HCT116 (cell line): ENCODE data around the gene CEP55. TPM values are rescaled to one million over a fixed set of nuclear protein-coding genes. Genes with fewer than 3 reads are reported as not detected.

ENCODE experiments used
- ATAC-seq: fragments of 200-7000 bp; cut with Tn5 transposase; 2 replicates; pipeline ENCODE4 v1.9.1; 2020; ENCODE audit warnings: mild to moderate bottlenecking, moderate library complexity
- BruUV-seq: library from RNA; stranded (reverse); fragments of 400-500 nt; replicated peaks from 2 replicates; lab custom pipeline; 2021; lab: Mats Ljungman, UMichigan
- CTCF ChIA-PET: fragments of 300-600 bp; sonication (Branson Sonifier 250); formaldehyde crosslinking; loops from one replicate; lab custom pipeline; 2021; ENCODE audit warnings: antibody characterized with exemption; lab: Charles Lee
- POLR2A ChIA-PET: fragments of 300-600, 350-600 bp; sonication (Branson Sonifier 250); formaldehyde crosslinking; loops from one replicate; lab custom pipeline; 2021; ENCODE audit warnings: antibody characterized with exemption; lab: Charles Lee
- RAD21 ChIA-PET, 2 experiments: fragments of 300-600 bp; sonication (Branson Sonifier 250); formaldehyde crosslinking; loops; one replicate each; lab custom pipeline; 2023; ENCODE audit warnings: low total read pairs in 2 of 2; ENCODE audit not compliant: uncharacterized antibody in 2 of 2, unreplicated experiment in 2 of 2, low non-redundant PET in 1 of 2; lab: Charles Lee
- DNase-seq: peaks from one replicate; pipeline ENCODE4 v3.0.0-alpha.2; 2010; ENCODE audit warnings: low read depth, low spot score
- H2AFZ ChIP-seq: fragments of 200-600 bp; shearing (Covaris generic), sonication (generic); 2 replicates; pipeline ENCODE4 v1.6.1; 2017; ENCODE audit warnings: low read depth, mixed run types, mixed read lengths, antibody characterized with exemption, low read length; ENCODE audit not compliant: poor library complexity, severe bottlenecking
- H3K27ac ChIP-seq: 2 replicates; pipeline ENCODE4 v1.5.1; 2012; ENCODE audit warnings: low read depth, low read length
- H3K27me3 ChIP-seq: fragments of 200-600 bp; sonication (generic); 2 replicates; pipeline ENCODE4 v1.6.1; 2016; ENCODE audit warnings: mixed run types, low read length, mixed read lengths; ENCODE audit not compliant: insufficient read depth
- H3K36me3 ChIP-seq, 2 experiments: fragments of 200-500 bp in 1 of 2; fragments of 200-600 bp in 1 of 2; sonication (Bioruptor generic) in 1 of 2; sonication (generic) in 1 of 2; 2 replicates each; pipeline versions ENCODE4 v1.5.1 to v1.6.1; 2014 to 2016; ENCODE audit warnings: low read length in 2 of 2, inconsistent platforms in 1 of 2, mixed read lengths in 1 of 2, mixed run types in 1 of 2; ENCODE audit not compliant: insufficient read depth in 2 of 2, control insufficient read depth in 1 of 2
- H3K4me1 ChIP-seq, 2 experiments: fragments of 200-600 bp in 1 of 2; sonication (generic) in 1 of 2; 2 replicates each; pipeline versions ENCODE4 v1.5.1 to v1.6.1; 2012 to 2017; ENCODE audit warnings: low read length in 2 of 2, inconsistent platforms in 1 of 2, mild to moderate bottlenecking in 1 of 2, mixed read lengths in 1 of 2, mixed run types in 1 of 2, moderate library complexity in 1 of 2; ENCODE audit not compliant: insufficient read depth in 2 of 2, control insufficient read depth in 1 of 2
- H3K4me2 ChIP-seq: fragments of 200-600 bp; sonication (generic); 2 replicates; pipeline ENCODE4 v1.6.1; 2017; ENCODE audit warnings: mixed run types, low read length, mixed read lengths
- H3K4me3 ChIP-seq, 2 experiments: fragments of 200-600 bp in 1 of 2; sonication (generic) in 1 of 2; replicated peaks in 1 of 2; 2 replicates each; pipeline ENCODE4 v1.5.1; 2011 to 2016; ENCODE audit warnings: low read length in 2 of 2, control low read depth in 1 of 2, low read depth in 1 of 2, mild to moderate bottlenecking in 1 of 2, mixed read lengths in 1 of 2, mixed run types in 1 of 2
- H3K79me2 ChIP-seq: fragments of 200-600 bp; sonication (generic); 2 replicates; pipeline ENCODE4 v1.6.1; 2017; ENCODE audit warnings: mild to moderate bottlenecking, mixed run types, low read length, moderate library complexity, mixed read lengths; ENCODE audit not compliant: insufficient read depth
- H3K9ac ChIP-seq: fragments of 200-600 bp; sonication (generic); 2 replicates; pipeline ENCODE4 v1.6.1; 2016; ENCODE audit warnings: low read length, mixed read lengths
- H3K9me2 ChIP-seq: fragments of 200-600 bp; sonication (generic), shearing (Covaris generic); 2 replicates; pipeline ENCODE4 v1.6.1; 2017; ENCODE audit warnings: mixed run types, mild to moderate bottlenecking, moderate library complexity; ENCODE audit not compliant: insufficient read depth
- H3K9me3 ChIP-seq, 2 experiments: fragments of 200-500 bp in 1 of 2; fragments of 200-600 bp in 1 of 2; sonication (Bioruptor generic) in 1 of 2; sonication (generic) in 1 of 2; 2 replicates each; pipeline ENCODE4 v1.6.1; 2014 to 2017; ENCODE audit warnings: low read length in 2 of 2, mixed read lengths in 2 of 2, inconsistent platforms in 1 of 2, low read depth in 1 of 2, mild to moderate bottlenecking in 1 of 2, mixed run types in 1 of 2, moderate library complexity in 1 of 2; ENCODE audit not compliant: control insufficient read depth in 1 of 2, insufficient read depth in 1 of 2
- H4K20me1 ChIP-seq: fragments of 200-600 bp; sonication (generic), shearing (Covaris generic); 2 replicates; pipeline ENCODE4 v1.6.1; 2017; ENCODE audit warnings: mixed run types, mild to moderate bottlenecking, moderate library complexity; ENCODE audit not compliant: insufficient read depth
- CBX3 ChIP-seq: IDR thresholded peaks from 2 replicates; pipeline ENCODE4 v1.6.1; 2012; ENCODE audit warnings: low read depth
- CTCF ChIP-seq, 3 experiments: fragments of 200-600 bp in 1 of 3; sonication (generic) in 1 of 3; IDR thresholded peaks in 2 of 3; conservative IDR thresholded peaks in 1 of 3; 2 replicates each; pipeline ENCODE4 v1.5.1; 2012 to 2017; ENCODE audit warnings: low read depth in 2 of 3, low read length in 2 of 3, antibody characterized with exemption in 1 of 3, borderline replicate concordance in 1 of 3, control low read depth in 1 of 3, mild to moderate bottlenecking in 1 of 3, mixed read lengths in 1 of 3, mixed run types in 1 of 3, moderate library complexity in 1 of 3; ENCODE audit not compliant: insufficient read depth in 1 of 3
- EZH2 ChIP-seq: fragments of 200-600 bp; sonication (generic); IDR thresholded peaks from 2 replicates; pipeline ENCODE4 v1.6.1; 2017; ENCODE audit warnings: antibody characterized with exemption, mixed run types
- EZH2phosphoT487 ChIP-seq: fragments of 200-600 bp; IDR thresholded peaks from 2 replicates; pipeline ENCODE4 v1.6.1; 2018; ENCODE audit warnings: antibody characterized with exemption, borderline replicate concordance
- FOSL1 ChIP-seq: IDR thresholded peaks from 2 replicates; pipeline ENCODE4 v1.6.1; 2012; ENCODE audit warnings: low read depth
- JUND ChIP-seq: IDR thresholded peaks from 2 replicates; pipeline ENCODE4 v1.6.1; 2012
- MAX ChIP-seq: IDR thresholded peaks from 2 replicates; pipeline ENCODE4 v1.6.1; 2012
- POLR2AphosphoS5 ChIP-seq: IDR thresholded peaks from 2 replicates; pipeline ENCODE4 v1.6.1; 2011; ENCODE audit warnings: mild to moderate bottlenecking, low read depth, low read length, moderate library complexity
- RAD21 ChIP-seq: IDR thresholded peaks from 2 replicates; pipeline ENCODE4 v1.6.1; 2012; ENCODE audit warnings: low read depth, mild to moderate bottlenecking
- REST ChIP-seq: IDR thresholded peaks from 2 replicates; pipeline ENCODE4 v1.6.1; 2012; ENCODE audit warnings: low read depth
- SP1 ChIP-seq: IDR thresholded peaks from 2 replicates; pipeline ENCODE4 v1.6.1; 2012; ENCODE audit warnings: low read depth
- TCF7L2 ChIP-seq: IDR thresholded peaks from 2 replicates; pipeline ENCODE4 v1.7.0; 2011; ENCODE audit warnings: borderline replicate concordance, inconsistent platforms; ENCODE audit not compliant: insufficient read depth, insufficient read length; ENCODE audit errors: extremely low read depth
- YY1 ChIP-seq: IDR thresholded peaks from 2 replicates; pipeline ENCODE4 v1.6.1; 2011; ENCODE audit warnings: low read length, low read depth, moderate library complexity, mild to moderate bottlenecking; ENCODE audit not compliant: insufficient replicate concordance; ENCODE audit errors: extremely low read depth
- ZBTB33 ChIP-seq: IDR thresholded peaks from 2 replicates; pipeline ENCODE4 v1.6.1; 2011; ENCODE audit warnings: mild to moderate bottlenecking, low read length, moderate library complexity; ENCODE audit not compliant: insufficient replicate concordance; ENCODE audit errors: extremely low read depth
- ZFX ChIP-seq: fragments of 450-650 bp; IDR thresholded peaks from 2 replicates; pipeline ENCODE4 v1.6.1; 2017
- ZNF274 ChIP-seq: fragments of 200-500 bp; sonication (Bioruptor generic); IDR thresholded peaks from 2 replicates; pipeline ENCODE4 v1.6.1; 2014; ENCODE audit warnings: mild to moderate bottlenecking, low read depth, low read length, inconsistent platforms
- intact Hi-C: fragments of 100-400 bp; cut with micrococcal nuclease; formaldehyde crosslinking; loops from 2 replicates; pipeline ENCODE4 v1.10.0; 2022
- total RNA-seq: library from RNA; stranded (reverse); gene quantifications from one replicate; pipeline ENCODE4 v1.2.1, GENCODE V29; 2021; ENCODE audit not compliant: unreplicated experiment

CEP55 gene
- total RNA-seq, 1 experiment from 2014 or later: 63.7 TPM

- CTCF ChIA-PET: no interaction called here
- POLR2A ChIA-PET: no interaction called here
- Histone ChIP-seq H3K36me3 (no peaks in the 10 kb centered on the region), H3K27ac (no peak overlapping the region), H3K79me2 (no peaks in the 10 kb centered on the region), H3K9me2 (no peaks in the 10 kb centered on the region), H3K9me3 (no peaks in the 10 kb centered on the region), H3K27me3 (no peaks in the 10 kb centered on the region), H3K9ac (no peak overlapping the region), H3K4me3 (no peak overlapping the region), H3K4me1 (peaks cover 0 to 8% of the 10 kb centered on the region in 2 experiments; a peak in 2 of 4 replicates), H4K20me1 (no peaks in the 10 kb centered on the region), H2AFZ (no peak overlapping the region), H3K4me2 (no peak overlapping the region)
- ATAC-seq (no peak), DNase-seq (no peak)
- RAD21 ChIA-PET: no interaction called here
- no TSS peak for BruUV-seq
- intact Hi-C loops: no loop called here
- no peak for TF ChIP-seq SP1
- TF ChIP-seq CTCF (IDR thresholded peaks at IDR 0.05 in 2 of 3, conservative IDR thresholded peaks at IDR 0.05 in 1 of 3; ENCODE audit: borderline replicate concordance in 1 of 3, insufficient read depth in 1 of 3, low read depth in 2 of 3, low read length in 2 of 3): no peak
- no peak for TF ChIP-seq MAX
- no peak for TF ChIP-seq EZH2
- no peak for TF ChIP-seq ZFX
- no peak for TF ChIP-seq RAD21
- TF ChIP-seq REST: no peak
- no peak for TF ChIP-seq TCF7L2
- no peak for TF ChIP-seq JUND
- no peak for TF ChIP-seq POLR2AphosphoS5
- TF ChIP-seq EZH2phosphoT487: no peak
- TF ChIP-seq ZNF274: no peak
- no peak for TF ChIP-seq FOSL1
- TF ChIP-seq ZBTB33: no peak
- no peak for TF ChIP-seq YY1
- TF ChIP-seq CBX3: no peak
- TF ChIP-seq, all 23 proteins: peak for 0
These were observed 76.2 kb downstream of the CEP55 start for GRCh38 chr10:93572606-93573005.
